Natural killer cell (primary cell): ENCODE measurements around the gene LRP1B. TPM values are rescaled to one million over a fixed set of nuclear protein-coding genes. Genes with fewer than 3 reads are reported as not detected.

Source experiments
- ATAC-seq, 3 donors: fragments of 150-1000 bp in 2 of 3; fragments of 200-7000 bp in 1 of 3; cut with Tn5 transposase; 1 replicate in 1 of 3; 2 replicates in 2 of 3; pipeline ENCODE4 v1.10.0; 2021; ENCODE audit warnings: mild to moderate bottlenecking in 2 of 3, moderate library complexity in 2 of 3
- DNase-seq, 2 donors: peaks; one replicate each; pipeline versions ENCODE4 v3.0.0 to v3.0.0-alpha.2; 2013 to 2021; ENCODE audit warnings: mixed read lengths in 1 of 2
- H3K27ac ChIP-seq: one replicate; pipeline ENCODE4 v1.5.1; 2013; ENCODE audit warnings: mild to moderate bottlenecking, low read length
- H3K27me3 ChIP-seq: one replicate; pipeline ENCODE4 v1.6.1; 2013; ENCODE audit warnings: low read length; ENCODE audit not compliant: control insufficient read depth, insufficient read depth
- H3K36me3 ChIP-seq: one replicate; pipeline ENCODE4 v1.6.1; 2013; ENCODE audit warnings: low read length; ENCODE audit not compliant: control insufficient read depth, insufficient read depth
- H3K4me1 ChIP-seq: one replicate; pipeline ENCODE4 v1.6.1; 2013; ENCODE audit warnings: low read length; ENCODE audit not compliant: control insufficient read depth, insufficient read depth
- H3K4me3 ChIP-seq: one replicate; pipeline ENCODE4 v1.5.1; 2013; ENCODE audit warnings: low read length
- H3K9me3 ChIP-seq: one replicate; pipeline ENCODE4 v1.6.1; 2013; ENCODE audit warnings: low read length; ENCODE audit not compliant: control insufficient read depth, insufficient read depth
- H3K27ac Mint-ChIP-seq, 2 donors: one replicate each; pipeline ENCODE4 v1.8.0; 2022; ENCODE audit warnings: mild to moderate bottlenecking in 2 of 2, mixed read lengths in 2 of 2, moderate library complexity in 1 of 2
- H3K27me3 Mint-ChIP-seq, 2 donors: one replicate each; pipeline ENCODE4 v1.8.0; 2022; ENCODE audit warnings: low read depth in 2 of 2, mixed read lengths in 2 of 2
- H3K36me3 Mint-ChIP-seq: one replicate; pipeline ENCODE4 v1.8.0; 2022; ENCODE audit warnings: mixed read lengths
- H3K4me1 Mint-ChIP-seq, 2 donors: one replicate each; pipeline ENCODE4 v1.8.0; 2022; ENCODE audit warnings: mixed read lengths in 2 of 2
- H3K4me3 Mint-ChIP-seq: one replicate; pipeline ENCODE4 v1.8.0; 2022; ENCODE audit warnings: mild to moderate bottlenecking, moderate library complexity, mixed read lengths
- H3K9me3 Mint-ChIP-seq, 2 donors: one replicate each; pipeline ENCODE4 v1.8.0; 2022; ENCODE audit warnings: mixed read lengths in 2 of 2
- WGBS: methylation state at CpG from one replicate; pipeline ENCODE4 v1.1.7; 2013; ENCODE audit warnings: missing lambda C conversion rate; ENCODE audit not compliant: insufficient coverage; 5-methylcytosine and 5-hydroxymethylcytosine counted together
- intact Hi-C: fragments of 100-400 bp; cut with micrococcal nuclease; formaldehyde crosslinking; loops from one replicate; pipeline ENCODE4 v1.14.2; 2022
- total RNA-seq, 4 donors: library from RNA; stranded (reverse); fragments of 120-200 nt in 1 of 4; gene quantifications; one replicate each; pipeline versions ENCODE4 v1.2.3 to v1.2.4, GENCODE V29; 2013 to 2022
- TF ChIP-seq, protein P1 (sequence below): fragments of 200-600 bp; IDR thresholded peaks from one replicate; pipeline ENCODE4 v1.8.0; 2022; ENCODE audit warnings: antibody characterized with exemption

The LRP1B gene
- total RNA-seq, 3 donors from 2014 or later (not counting 1 experiment from before 2014, with no cell fraction given) = 0.05 TPM; not detected in 2

DNA sequence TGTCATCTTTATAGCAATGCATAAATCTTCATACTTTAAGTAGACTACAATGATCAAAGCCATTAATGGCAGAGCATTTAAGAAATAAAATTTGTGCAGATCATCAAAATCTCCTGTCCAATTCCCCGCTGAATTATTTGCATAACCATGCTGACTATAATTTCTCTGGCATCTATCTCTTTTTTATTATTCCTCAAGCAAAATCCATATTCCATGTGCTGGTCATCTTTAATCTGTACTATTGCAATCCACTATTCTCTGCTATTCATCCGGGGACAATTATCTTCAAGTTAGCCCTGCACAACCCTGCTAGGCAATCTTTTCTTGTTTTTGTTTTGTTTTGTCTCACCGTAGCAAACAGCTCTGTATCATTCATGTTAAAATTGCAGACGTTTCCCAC, 1881.0 kb downstream of the LRP1B start:
- H3K36me3 Mint-ChIP-seq = no peaks in the 10 kb centered on the region
- no peak overlapping the region for H3K4me3 Mint-ChIP-seq
- TF ChIP-seq, protein P1, sequence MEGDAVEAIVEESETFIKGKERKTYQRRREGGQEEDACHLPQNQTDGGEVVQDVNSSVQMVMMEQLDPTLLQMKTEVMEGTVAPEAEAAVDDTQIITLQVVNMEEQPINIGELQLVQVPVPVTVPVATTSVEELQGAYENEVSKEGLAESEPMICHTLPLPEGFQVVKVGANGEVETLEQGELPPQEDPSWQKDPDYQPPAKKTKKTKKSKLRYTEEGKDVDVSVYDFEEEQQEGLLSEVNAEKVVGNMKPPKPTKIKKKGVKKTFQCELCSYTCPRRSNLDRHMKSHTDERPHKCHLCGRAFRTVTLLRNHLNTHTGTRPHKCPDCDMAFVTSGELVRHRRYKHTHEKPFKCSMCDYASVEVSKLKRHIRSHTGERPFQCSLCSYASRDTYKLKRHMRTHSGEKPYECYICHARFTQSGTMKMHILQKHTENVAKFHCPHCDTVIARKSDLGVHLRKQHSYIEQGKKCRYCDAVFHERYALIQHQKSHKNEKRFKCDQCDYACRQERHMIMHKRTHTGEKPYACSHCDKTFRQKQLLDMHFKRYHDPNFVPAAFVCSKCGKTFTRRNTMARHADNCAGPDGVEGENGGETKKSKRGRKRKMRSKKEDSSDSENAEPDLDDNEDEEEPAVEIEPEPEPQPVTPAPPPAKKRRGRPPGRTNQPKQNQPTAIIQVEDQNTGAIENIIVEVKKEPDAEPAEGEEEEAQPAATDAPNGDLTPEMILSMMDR = no peak
- no peak overlapping the region for H3K4me3 ChIP-seq
- H3K4me1 ChIP-seq = no peaks in the 10 kb centered on the region
- intact Hi-C loops = no loop called here
- H3K4me1 Mint-ChIP-seq = no peaks in the 10 kb centered on the region
- H3K27me3 ChIP-seq = no peaks in the 10 kb centered on the region
- ATAC-seq (no peak), DNase-seq (no peak)
- H3K9me3 ChIP-seq = no peaks in the 10 kb centered on the region
- no peak overlapping the region for H3K27ac Mint-ChIP-seq
- 74% methylated on average over 4 of the region's 4 CpGs for WGBS
- H3K27ac ChIP-seq = no peak overlapping the region
- H3K27me3 Mint-ChIP-seq = no peaks in the 10 kb centered on the region
- H3K36me3 ChIP-seq = no peaks in the 10 kb centered on the region
- H3K9me3 Mint-ChIP-seq = peaks cover 5 to 10% of the 10 kb centered on the region in 2 donors

DNA sequence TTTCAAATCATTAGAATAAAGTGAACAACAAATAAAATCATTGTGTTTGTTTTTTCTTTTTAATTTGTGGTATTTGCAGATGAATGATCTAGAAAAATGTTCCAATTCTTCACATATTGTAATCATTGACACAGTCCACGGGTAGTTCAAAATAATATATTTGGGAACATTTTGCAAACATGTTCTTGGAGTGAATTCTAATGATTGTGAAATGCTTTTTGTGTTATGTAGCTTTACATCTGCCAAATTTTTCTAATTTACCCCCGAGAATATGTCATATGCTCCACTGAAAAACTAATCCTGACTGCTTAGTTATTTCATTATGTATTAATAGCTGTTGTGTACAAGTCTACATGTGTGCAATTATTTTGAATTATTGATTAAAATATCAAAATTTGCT, 1882.2 kb downstream of the LRP1B start:
- WGBS = no CpG with 5 or more reads among the region's 2 CpGs
- no peak for ATAC-seq
- H3K27me3 Mint-ChIP-seq = no peaks in the 10 kb centered on the region

DNA sequence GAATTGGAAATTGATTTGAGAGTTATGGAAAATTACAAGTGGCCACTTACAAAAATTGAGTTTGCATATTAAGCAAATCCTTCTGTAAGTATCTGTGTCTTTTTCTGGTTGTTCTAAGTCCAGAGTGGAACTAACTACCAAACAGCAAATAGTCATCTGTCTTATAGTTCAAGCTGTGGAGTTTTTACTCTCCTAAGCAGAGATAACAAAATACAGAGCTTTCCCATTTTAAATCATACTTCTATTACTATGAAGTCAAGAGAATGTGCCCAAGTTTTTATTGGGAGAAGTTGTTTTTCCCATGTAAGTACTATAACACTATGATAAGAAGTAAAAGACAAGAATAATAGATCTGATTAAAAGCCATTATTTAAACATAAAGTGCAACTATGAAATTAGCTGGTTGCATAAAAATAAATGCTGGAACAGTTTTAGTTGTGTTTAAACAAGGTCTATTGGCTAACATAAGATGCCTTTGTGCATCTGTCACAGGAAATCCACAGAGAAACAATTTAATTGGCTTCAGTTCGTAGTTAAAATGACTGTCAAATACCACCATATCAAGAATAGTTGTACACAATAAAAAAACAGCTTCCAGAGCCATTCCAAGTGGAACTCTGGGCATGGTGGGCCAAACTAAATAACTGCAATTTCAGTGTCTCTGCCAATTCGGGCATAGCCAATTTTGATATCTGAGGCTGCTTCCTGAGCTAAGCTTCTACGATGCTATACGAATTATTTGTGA, 1883.2 kb downstream of the LRP1B start:
- intact Hi-C loops = no loop called here
- DNase-seq (no peak), ATAC-seq (no peak)
- H3K4me3 ChIP-seq = no peak overlapping the region
- Mint-ChIP-seq H3K4me3 (no peak overlapping the region), H3K27ac (no peak overlapping the region), H3K27me3 (no peaks in the 10 kb centered on the region), H3K36me3 (no peaks in the 10 kb centered on the region), H3K4me1 (no peaks in the 10 kb centered on the region), H3K9me3 (peaks cover 14 to 20% of the 10 kb centered on the region in 2 donors)
- no peak overlapping the region for H3K27ac ChIP-seq
- H3K4me1 ChIP-seq = no peaks in the 10 kb centered on the region
- 83% methylated on average over 4 of the region's 4 CpGs for WGBS
- no peaks in the 10 kb centered on the region for H3K27me3 ChIP-seq
- H3K36me3 ChIP-seq = no peaks in the 10 kb centered on the region
- TF ChIP-seq, protein P1 = no peak
- no peaks in the 10 kb centered on the region for H3K9me3 ChIP-seq

More for the DNA sequence above, 1882.2 kb downstream of the LRP1B start:
- Mint-ChIP-seq H3K36me3 (no peaks in the 10 kb centered on the region), H3K4me1 (no peaks in the 10 kb centered on the region), H3K9me3 (peaks cover 10 to 13% of the 10 kb centered on the region in 2 donors), H3K27ac (no peak overlapping the region), H3K4me3 (no peak overlapping the region)
- intact Hi-C loops = no loop called here
- TF ChIP-seq, protein P1 = no peak
- Histone ChIP-seq H3K9me3 (no peaks in the 10 kb centered on the region), H3K27me3 (no peaks in the 10 kb centered on the region), H3K27ac (no peak overlapping the region), H3K4me1 (no peaks in the 10 kb centered on the region), H3K4me3 (no peak overlapping the region), H3K36me3 (no peaks in the 10 kb centered on the region)
- DNase-seq = no peak

DNA sequence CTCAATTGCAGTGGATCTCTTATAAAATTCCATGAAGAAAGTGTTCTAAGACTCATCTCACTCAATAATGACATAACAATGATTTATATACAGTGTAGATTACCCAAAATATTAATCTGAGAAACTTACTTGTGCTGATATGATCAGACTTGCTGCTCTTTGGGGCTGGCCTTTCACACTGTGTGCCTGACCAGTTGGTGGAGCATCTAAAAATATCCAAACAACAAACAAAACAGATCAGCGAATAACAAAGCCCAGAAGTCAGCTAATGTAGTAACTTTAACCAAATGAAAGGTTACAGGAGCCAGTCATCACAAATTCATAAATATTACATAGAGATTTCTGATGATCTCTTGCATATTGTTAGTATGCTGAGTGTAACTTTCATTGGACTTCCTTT, 1883.9 kb downstream of the LRP1B start:
- ATAC-seq (no peak), DNase-seq (no peak)
- H3K36me3 ChIP-seq = no peaks in the 10 kb centered on the region
- no peaks in the 10 kb centered on the region for H3K27me3 ChIP-seq
- H3K4me3 ChIP-seq = no peak overlapping the region
- 60% methylated on average over 1 of the region's 1 CpG for WGBS
- Mint-ChIP-seq H3K27me3 (no peaks in the 10 kb centered on the region), H3K4me1 (no peaks in the 10 kb centered on the region), H3K27ac (no peak overlapping the region), H3K9me3 (peaks cover 17 to 23% of the 10 kb centered on the region in 2 donors), H3K4me3 (no peak overlapping the region), H3K36me3 (no peaks in the 10 kb centered on the region)
- intact Hi-C loops = no loop called here
- H3K4me1 ChIP-seq = no peaks in the 10 kb centered on the region
- TF ChIP-seq, protein P1 = no peak
- H3K27ac ChIP-seq = no peak overlapping the region
- H3K9me3 ChIP-seq = no peaks in the 10 kb centered on the region
